ENCODE measurements around the gene IL2RA. TPM values are rescaled to one million over a fixed set of nuclear protein-coding genes. Genes with fewer than 3 reads are reported as not detected.

Gene IL2RA
- polyA plus RNA-seq, 1 experiment: not detected

- no peak for DNase-seq (ENCODE audit: low read depth)
These were observed 84.0 kb downstream of the IL2RA start for GRCh38 chr10:5978230-5978489.

GRCh38 chr10:5977471-5978229 lies 84.5 kb downstream of the IL2RA start, which contains the start of gene IL15RA:
Gene IL15RA, minus strand, starts transcription at chr10:5977543. Its CDS starts 51 bp downstream, at chr10:5977492.
- H3K36me3 ChIP-seq (ENCODE audit: control insufficient read depth, insufficient read depth, low read length): no peaks in the 10 kb centered on the region
- ChIA-PET CTCF (interaction anchor here (1.0 to 3.0 kb wide), 5 partner anchors 10 to 110 kb away, joined by 3 to 9 read pairs (median 4); no protein-coding TSS in a partner anchor), POLR2A (no interaction called here)
- peak within 1 kb of the TSS; percentile 63 for H3K4me3 ChIP-seq (ENCODE audit: low read depth, low read length)
- DNase-seq (ENCODE audit: low read depth): no peak
- peaks cover 1% of the 10 kb centered on the region; the same call in 1 of the 2 replicates for H3K27me3 ChIP-seq (ENCODE audit: control insufficient read depth, insufficient read depth, low read length)
- no peak for TF ChIP-seq CTCF (IDR thresholded peaks at IDR 0.05; ENCODE audit: insufficient read depth, low read depth, low read length)

More at GRCh38 chr10:5978230-5978489, 84.0 kb downstream of the IL2RA start:
- Histone ChIP-seq H3K36me3 (ENCODE audit: control insufficient read depth, insufficient read depth, low read length) (no peaks in the 10 kb centered on the region), H3K4me3 (ENCODE audit: low read depth, low read length) (peak overlapping the region; percentile 63), H3K27me3 (ENCODE audit: control insufficient read depth, insufficient read depth, low read length) (peaks cover 1% of the 10 kb centered on the region; the same call in 1 of the 2 replicates)
- no peak for TF ChIP-seq CTCF (IDR thresholded peaks at IDR 0.05; ENCODE audit: insufficient read depth, low read depth, low read length)
- CTCF ChIA-PET: interaction anchor here (1.0 to 3.0 kb wide), 4 partner anchors 10 to 109 kb away, joined by 3 to 9 read pairs (median 4); no protein-coding TSS in a partner anchor
- POLR2A ChIA-PET: no interaction called here

GRCh38 chr10:5976512-5977470 lies 85.4 kb downstream of the IL2RA start:
- peak overlapping the region; percentile 63 for H3K4me3 ChIP-seq (ENCODE audit: low read depth, low read length)
- H3K27me3 ChIP-seq (ENCODE audit: control insufficient read depth, insufficient read depth, low read length): peaks cover 1% of the 10 kb centered on the region; the same call in 1 of the 2 replicates
- ChIA-PET CTCF (interaction anchor here (0.8 to 3.0 kb wide), 7 partner anchors 9 to 109 kb away, joined by 3 to 9 read pairs (median 4); no protein-coding TSS in a partner anchor), POLR2A (interaction anchor here (0.6 kb wide), 1 partner anchor 152 kb away, joined by 4 read pairs; no protein-coding TSS in a partner anchor)
- DNase-seq (ENCODE audit: low read depth): no peak
- H3K36me3 ChIP-seq (ENCODE audit: control insufficient read depth, insufficient read depth, low read length): no peaks in the 10 kb centered on the region
- no peak for TF ChIP-seq CTCF (IDR thresholded peaks at IDR 0.05; ENCODE audit: insufficient read depth, low read depth, low read length)

- Histone ChIP-seq H3K36me3 (ENCODE audit: control insufficient read depth, insufficient read depth, low read length) (no peaks in the 10 kb centered on the region), H3K27me3 (ENCODE audit: control insufficient read depth, insufficient read depth, low read length) (no peaks in the 10 kb centered on the region), H3K4me3 (ENCODE audit: low read depth, low read length) (peak overlapping the region; percentile 63)
- ChIA-PET POLR2A (no interaction called here), CTCF (interaction anchor here (0.6 to 3.0 kb wide), 6 partner anchors 10 to 311 kb away, joined by 3 to 9 read pairs (median 4); no protein-coding TSS in a partner anchor)
- no peak for TF ChIP-seq CTCF (IDR thresholded peaks at IDR 0.05; ENCODE audit: insufficient read depth, low read depth, low read length)
- no peak for DNase-seq (ENCODE audit: low read depth)
These were observed 86.3 kb downstream of the IL2RA start for GRCh38 chr10:5975641-5976473.

Measured in BJ (cell line).